Hematopoietic multipotent progenitor cell treated with erythropoietin and hydrocortisone succinate and interleukin-3 and kit ligand, for 8 days (in vitro differentiated cells): ENCODE measurements around the gene ACAD8.
A peak's percentile ranks its signal among the peaks of the same experiment; 100 is the strongest.
"Not testable (repeated sequence)": the region's sequence is repeated elsewhere in the genome, so short reads cannot be mapped to it uniquely, and the experiment has no call there.

Experiments
- DNase-seq: peaks from one replicate; pipeline ENCODE4 v3.0.0-alpha.2; 2015

ACAD8 gene

DNA sequence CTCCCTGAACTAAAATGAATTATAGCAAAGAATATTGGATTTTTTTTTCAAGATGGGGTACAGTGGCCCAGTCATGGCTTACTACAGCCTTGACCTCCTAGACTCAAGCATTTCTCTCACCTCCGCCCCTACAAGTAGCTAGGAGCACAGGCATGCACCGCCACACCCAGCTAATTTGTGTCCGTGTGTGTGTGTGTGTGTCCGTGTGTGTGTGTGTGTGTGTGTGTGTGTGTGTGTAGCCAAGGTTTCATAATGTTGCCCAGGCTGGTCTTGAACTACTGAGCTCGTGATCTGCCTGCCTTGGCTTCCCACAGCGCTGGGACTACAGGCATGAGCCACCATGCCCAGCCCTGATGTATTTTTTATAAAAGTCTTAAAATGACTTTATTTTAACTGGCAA, 12.8 kb upstream of the ACAD8 start:
- no peak for DNase-seq

DNA sequence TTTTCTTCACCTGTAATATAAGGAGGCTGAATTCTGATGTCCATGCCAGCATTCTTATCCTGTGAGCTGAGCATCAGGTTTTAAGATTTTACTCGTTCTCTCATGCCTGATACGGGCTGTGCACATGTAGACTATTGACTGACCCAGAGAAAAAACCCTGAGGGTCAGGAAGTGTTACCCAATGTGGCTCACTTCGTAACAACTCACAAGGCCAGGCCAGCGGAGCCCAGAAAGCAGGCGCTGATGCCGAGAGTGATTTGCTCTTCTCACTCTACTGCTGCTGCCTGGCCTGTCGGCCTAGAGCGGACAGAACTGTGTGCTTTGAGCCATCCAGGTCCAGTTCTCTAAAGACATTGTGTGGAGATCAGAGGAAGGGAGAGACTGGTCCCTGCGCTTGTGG, 11.0 kb upstream of the ACAD8 start:
- no peak for DNase-seq

DNA sequence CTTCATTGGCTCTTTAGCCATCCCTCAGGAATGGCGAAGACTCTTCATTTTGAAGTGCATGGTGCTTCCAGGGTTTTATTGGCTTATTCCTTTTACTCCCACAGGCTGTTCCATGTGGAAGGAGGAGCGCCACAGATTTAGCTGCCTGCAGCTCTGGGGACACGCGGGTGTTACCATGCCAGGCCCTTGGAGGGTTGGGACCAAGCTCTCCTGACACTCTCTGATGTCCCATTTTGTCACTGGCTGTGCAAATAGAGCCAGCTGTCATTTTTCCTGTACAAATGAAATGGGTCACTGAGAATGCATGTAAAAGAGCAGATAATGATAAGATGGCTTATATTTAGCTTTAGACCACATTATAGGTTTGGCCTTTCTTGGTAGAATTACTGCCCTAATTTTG, 9.5 kb upstream of the ACAD8 start:
- DNase-seq: no peak

DNA sequence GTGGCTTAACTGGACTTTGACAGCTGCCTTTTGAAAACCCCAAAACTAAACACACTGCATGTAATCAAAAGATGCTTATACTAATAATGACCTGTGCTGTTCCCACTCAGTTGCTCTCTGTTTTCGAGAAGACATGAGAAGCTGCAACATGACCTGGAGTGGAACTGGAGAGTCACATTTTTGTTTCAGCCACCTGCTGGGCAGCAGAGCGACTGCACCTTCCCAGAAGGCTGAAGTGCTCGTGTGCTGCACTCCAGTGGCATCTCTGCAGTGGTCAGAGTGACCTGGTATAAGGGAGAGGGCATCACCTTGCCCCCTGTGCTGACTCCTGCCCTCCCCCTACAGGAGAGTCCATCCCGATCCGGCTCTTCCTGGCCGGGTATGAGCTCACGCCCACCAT, 8.8 kb upstream of the ACAD8 start:
- DNase-seq: peak; percentile 41

DNA sequence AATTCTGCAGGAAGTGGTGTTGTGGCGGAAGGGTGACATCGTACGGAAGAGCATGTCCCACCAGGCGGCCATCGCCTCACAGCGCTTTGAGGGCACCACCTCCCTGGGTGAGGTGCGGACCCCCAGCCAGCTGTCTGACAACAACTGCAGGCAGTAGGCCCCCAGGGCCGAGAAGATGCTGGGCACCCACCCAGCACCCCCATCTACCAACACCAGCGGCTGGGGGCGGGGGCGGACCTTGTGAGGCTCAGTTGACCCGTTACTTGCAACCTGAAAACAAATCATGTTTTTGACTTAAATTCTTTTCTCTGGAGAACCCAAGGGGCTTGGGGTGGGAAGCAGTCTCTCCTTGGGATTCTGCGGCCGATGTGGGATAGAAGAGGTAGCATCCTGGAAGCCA, 7.9 kb upstream of the ACAD8 start:
- DNase-seq: no peak

DNA sequence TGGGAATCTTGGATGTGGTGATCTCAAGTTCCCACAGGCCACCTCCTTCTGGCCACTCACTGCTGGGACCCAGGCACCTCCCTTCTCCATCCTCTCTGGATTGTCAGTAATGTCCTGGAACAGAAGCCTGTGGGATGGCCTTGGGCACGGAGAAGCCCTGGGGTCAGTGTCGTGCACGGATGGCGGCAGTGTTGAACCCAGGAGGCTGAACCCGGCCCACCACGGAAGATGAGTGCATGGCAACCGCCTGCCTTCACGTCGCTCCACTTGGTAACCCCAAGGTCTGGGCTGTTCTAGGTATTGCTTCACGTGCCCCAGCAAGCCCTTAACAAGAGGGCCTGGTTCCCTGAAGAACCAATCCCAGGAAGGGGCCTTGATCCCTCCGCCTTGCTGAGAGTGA, 7.3 kb upstream of the ACAD8 start:
- no peak for DNase-seq

DNA sequence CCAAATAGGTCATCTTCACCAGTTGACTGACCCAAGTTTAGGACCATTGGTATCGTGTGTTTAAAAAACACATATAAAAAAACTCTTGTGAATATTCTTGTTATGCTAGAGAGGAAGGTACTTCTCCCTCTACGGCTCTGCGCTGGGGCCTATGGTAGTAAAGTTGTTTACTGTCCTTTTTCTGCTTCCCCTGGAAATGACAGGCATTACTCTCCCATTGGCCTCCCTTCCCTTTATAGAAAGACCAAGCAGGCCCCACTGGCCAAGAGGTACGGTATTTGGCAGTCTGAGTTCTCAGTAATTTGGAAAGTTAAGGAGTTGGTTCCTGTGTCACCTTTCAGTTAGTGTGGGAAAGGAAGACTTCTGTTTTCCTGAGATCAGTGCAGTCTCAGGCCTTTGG, 6.7 kb upstream of the ACAD8 start:
- no peak for DNase-seq

DNA sequence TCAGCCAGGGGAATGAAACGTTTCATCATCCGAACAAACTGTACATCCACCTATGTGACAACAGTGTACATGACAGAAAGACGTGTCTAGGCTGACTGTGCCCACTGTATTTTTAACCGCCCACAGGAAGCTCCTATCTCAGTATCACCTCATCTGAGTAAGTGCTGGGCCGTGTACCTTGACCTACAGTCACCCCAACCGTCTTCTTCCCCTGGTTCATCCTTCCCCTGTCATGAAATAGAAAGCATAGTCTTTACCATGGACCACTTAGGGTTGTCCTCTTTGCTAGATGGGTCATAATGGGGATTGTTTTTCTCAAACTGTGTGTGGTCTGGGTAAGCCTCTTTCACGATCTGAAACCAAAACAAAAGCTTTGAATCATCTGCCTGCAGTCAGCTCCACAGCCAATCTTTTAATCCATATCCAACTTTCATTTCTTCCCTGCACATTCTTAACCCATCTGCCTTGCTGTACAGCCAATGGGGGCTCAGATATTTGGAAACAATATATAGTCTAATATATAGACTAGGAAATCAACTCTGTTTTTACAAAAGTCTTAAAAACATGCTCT, 4.4 kb upstream of the ACAD8 start:
- no peak for DNase-seq

DNA sequence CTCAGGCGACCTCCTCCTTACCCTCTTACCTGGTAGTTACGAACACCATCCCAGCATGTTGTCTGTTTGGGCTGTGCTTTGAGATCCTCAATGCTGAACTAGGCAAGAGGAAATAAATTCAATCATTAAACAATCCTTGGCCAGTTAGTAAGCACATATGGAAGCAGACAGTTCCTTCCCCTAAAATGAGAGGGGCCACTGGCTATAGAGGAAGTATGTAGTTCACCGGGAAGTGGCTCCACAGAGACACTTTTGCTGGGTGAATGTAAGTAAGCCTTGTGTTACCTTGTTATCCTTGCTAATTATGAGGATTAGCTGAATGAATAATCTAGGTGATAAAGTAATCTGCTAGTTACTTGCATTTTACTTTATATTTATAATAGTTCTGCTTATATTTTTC, 3.1 kb upstream of the ACAD8 start:
- no peak for DNase-seq

DNA sequence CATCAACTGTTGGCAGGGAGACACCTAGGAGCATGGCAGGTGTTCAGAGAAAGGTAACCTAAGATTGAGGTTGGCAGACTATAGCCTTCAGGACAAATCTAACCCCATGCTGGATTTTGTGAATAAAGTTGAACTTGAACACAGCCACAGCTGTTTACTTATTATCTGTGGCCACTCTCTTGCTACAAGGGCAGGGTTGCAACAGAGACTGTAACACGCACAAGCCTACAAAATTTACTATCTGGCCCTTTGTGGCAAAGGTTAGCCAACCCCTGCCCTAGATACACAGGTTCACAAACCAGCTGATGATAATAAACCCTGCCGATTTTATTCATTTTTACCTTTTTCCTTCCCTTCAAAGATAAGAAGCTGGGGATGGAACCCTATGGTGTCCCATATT, 2.7 kb upstream of the ACAD8 start:
- no peak for DNase-seq

DNA sequence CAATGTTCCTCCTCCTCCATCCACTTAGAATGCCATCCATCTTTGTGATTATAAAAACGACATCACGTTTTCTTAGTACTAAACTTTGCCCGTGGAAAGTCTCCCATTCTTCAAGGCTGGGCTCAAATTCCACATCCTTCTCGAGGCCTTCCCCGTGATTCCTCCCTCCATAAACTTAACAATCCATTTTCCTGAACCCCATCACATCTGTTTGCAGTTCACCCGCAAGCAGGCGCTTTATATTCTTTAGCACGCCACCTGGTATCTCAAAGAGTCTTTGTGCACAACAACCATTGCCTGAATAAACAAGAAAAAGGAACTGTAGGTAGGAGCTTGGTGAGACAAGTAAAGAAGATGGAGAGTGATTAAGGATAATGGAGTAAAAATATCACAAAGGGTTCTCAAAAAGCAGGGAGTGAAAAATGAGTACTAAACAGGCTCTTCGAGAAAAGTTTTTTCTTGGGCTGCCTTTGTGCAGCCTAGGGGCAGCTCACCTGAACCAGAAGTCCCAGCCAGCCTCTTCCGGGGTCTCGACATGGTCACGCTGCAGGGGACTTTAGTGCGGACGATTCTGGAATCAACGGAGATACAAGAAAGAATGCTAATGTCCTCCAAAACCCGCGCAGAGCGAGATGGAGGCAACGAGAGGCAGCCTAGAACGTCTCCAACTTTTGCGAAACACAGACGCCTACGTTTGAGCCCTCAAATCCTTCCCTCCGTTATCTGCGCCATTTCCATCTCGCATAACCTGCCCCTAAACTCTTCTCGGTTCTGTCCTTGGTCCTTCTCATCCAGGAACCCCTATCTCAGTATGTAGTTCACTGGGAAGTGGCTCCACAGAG, 801 bp upstream of the ACAD8 start:
- DNase-seq: no peak

DNA sequence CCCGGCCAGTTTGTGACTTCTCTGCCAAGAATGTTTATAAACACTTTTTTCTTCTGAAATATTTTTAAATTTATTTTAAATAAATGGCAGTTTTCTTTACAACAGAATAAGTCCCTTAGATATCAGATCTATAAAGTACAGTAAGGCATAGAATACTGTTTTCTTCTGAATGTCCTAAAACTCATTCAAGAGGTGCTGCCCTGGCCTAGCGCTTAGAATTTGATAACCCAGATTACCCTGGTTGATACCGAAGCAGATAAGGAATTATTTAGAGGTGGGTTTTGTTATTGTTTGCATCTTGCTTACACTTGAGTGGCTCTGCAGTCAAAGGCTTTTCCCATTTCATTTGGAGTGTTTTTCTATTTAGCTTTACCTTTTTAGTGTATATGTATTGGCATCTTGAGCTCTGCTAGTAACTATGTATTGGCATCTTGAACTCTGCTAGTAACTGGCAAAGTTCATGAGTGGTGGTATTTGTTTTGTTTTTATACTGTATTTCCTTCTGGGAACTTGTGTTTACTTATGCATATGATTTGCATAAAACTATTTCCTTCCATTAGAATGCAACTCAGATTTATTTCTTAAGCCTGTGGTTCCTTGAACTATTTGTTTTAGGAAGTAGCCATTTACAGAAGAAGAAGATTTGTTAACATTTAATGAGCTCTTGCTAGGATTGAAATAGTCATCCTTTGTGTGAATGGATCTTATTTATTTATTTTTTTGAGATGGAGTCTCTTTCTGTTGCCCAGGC, 1.2 kb downstream of the ACAD8 start:
- no peak for DNase-seq

DNA sequence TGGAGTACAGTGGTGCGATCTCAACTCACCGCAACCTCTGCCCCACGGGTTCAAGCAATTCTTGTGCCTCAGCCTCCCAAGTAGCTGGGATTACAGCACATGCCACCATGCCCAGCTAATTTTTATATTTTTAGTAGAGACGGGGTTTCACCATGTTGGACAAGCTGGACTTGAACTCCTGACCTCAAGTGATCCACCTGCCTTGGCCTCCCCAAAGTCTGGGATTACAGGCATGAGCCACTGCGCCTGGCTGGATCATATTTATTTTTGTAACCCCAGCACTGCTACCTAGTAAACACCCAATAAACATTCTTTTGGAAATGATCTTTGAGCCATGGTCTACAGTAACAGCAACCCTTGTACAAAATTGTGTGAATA, 1.8 kb downstream of the ACAD8 start:
- DNase-seq: not testable (repeated sequence)

DNA sequence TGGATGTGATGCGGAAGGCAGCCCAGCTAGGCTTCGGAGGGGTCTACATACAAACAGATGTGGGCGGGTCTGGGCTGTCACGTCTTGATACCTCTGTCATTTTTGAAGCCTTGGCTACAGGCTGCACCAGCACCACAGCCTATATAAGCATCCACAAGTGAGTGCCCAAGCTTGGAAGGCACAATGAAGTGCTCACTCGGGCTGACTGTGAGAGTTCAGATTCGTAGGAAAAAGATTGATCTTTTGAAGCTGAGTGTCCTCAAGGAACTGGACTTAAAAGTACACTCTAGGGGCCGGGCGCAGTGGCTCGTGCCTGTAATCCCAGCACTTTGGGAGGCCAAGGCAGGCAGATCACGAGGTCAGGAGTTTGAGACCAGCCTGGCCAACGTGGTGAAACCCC, 3.7 kb downstream of the ACAD8 start:
- no peak for DNase-seq

DNA sequence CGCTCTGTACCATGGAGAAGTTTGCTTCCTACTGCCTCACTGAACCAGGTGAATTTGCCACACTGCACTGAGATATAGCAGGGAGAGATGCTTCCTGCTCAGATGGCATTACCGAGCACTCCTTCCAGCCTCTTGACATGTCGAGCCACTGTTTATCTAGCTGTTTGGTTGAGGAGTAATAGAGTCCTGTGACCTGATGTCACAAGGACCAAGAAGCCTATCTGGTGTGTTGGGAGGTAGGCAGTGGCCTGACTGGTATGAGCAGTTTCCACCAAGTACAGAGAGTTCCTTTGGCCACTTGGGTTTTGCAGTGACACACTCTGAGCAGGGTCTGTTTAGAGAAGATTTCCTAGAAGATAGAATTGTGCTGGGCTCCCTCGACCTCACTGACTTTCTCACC, 5.2 kb downstream of the ACAD8 start:
- DNase-seq: no peak

DNA sequence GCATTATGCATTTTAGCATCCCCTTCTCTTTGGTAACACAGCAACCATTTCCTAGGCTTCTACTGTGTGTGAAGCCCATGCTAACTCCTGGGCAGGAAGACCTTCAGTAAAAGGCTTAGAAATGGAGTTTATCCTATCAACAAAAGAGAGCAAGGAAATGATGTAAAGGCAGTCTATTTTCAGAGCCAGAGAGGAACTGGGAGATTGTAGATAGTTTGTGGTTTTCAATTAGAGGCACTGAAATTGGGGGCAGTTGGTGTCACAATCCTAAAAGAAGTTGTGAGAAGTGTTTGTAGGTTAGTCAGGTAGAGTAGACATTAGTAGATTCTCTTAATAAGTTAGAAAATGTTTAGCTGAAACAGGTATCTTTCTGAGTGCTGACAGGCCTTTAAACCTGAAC, 7.1 kb downstream of the ACAD8 start:
- DNase-seq: no peak

DNA sequence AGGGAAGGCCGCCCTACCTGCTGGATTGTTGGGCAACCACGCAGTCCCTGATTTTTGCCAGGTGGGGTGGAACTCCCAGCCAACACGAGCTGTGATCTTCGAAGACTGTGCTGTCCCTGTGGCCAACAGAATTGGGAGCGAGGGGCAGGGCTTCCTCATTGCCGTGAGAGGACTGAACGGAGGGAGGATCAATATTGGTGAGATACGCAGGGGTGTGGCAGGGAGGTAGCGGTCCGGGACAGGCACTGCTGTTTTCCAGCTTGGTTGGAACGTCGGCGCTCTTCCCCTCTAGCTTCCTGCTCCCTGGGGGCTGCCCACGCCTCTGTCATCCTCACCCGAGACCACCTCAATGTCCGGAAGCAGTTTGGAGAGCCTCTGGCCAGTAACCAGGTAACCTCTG, 7.6 kb downstream of the ACAD8 start:
- DNase-seq: no peak

DNA sequence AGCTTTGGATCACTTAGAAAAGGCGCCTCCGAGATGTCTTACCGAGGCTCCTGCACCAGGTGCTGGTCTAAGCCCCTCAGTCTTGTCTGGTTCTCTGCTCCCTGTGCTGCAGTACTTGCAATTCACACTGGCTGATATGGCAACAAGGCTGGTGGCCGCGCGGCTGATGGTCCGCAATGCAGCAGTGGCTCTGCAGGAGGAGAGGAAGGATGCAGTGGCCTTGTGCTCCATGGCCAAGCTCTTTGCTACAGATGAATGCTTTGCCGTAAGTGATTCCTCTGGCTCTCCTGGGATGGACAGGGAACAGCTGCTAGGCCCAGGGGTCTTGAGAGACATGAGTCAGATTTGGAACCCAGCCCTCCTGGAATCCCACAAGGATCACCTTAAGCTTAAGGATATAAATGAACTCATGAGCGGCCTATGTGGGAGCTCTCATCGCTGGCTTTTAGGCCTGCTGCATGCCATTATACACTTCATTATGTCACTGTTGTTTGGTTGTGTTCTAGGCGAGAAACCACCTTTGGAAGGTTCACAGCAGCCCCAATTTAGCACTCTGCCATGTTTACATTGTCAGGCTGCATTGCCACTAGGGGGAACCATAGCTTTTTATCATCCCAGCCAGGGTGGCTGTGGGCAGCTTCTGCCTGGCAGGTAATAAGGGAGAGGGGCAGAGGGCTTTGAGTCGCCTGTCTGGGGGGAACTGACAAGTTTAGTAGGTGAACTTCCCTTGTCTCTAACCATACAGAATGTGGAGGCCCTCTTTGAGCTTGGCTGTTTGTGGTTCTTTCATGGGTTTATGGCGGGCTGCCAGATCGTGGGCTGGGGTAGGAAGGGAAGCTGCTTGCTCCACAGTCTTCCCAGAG, 8.5 kb downstream of the ACAD8 start:
- peak; percentile 46 for DNase-seq

DNA sequence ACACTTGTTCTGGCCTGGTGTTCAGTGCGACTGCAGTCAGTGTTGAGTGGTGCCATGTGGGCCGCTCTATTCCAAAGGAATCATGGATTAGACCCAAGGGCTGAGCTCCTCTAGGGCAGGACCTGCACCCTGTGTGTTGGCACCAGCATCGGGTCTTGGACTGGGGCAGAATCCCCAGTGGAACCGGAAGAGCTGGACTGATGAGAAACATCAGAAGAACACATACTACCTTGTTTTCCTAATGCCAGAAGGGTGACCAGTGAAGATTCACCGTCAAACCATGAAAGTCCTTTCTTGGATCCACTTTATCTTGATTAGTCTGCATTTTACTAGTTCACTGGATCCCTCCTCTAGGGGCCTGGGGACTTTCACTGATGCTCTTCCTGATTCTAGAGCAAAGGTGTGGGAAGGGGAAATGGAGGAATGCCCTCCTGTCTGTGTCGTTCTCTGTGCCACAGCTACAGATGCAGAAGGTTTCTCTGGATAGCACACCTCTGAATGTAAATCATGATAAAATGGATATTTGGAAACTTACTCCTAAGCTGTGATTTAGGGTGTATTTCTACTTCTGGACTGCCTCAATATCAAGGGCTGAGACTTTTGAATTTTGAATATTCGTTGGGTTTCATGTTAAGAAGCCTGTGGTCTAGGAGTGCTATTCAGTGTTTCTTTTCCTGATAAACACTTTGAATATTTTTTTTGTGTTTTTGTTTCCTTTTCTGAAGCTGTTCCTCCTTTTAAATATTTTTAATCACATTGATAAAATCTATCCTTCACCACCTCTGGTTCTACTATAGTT, 11.8 kb downstream of the ACAD8 start:
- no peak for DNase-seq

DNA sequence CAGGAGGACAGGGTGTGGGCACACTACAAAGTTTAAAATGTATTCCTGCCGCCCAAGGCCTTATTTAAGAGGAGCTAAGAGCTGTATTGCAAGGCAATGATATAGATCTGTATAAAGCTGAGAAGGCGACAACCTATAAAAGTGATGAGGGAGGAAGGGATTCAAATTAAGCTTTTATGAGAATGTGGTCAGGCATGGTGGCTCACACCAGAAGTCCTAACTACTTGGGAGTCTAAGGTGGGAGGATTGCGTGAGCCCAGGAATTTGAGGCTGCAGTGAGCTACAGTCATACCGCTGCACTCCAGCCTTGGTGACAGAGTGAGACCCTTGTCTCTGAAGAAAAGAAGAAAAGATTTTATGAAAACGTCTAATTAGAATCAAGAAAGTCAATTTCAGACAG, 13.1 kb downstream of the ACAD8 start:
- no peak for DNase-seq

DNA sequence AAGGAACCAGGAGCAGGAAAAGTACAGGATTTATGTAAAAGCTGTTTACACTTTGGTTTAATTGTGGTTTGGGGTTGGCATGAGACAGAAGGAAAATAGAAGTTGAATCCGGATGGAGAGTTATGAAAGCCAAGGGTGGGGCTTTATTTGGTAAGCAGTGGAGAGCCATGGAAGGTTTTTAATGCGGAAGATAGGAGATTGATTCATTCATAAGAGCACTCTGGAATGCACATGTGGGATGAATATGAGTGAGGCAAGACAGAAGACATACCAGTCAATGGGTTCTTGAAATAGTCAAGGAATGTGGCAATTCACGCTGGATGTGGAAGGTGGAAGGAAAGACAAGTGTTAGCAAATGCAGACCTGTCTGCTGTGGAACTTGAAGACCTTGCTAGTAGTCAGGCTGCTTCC, 13.5 kb downstream of the ACAD8 start:
- no peak for DNase-seq

DNA sequence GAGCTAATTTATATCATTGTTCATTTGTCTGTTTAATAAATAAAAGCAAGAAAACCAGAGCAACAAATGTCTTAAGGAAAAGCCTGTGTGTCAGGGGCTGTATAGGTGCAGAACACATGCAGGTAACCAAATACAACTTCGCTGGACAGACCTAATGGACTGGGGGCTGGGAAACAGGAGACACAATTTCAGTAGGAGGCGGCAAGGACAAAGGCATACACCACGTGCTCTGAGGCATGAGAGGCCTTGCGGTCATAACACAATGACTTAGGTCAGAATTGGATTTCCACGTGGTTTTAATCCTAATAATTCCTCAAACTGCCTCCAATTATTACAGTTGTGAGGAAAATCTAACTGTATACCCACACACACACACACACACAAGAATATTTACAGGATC, 14.1 kb downstream of the ACAD8 start:
- DNase-seq: no peak
